IPS DF 6.9 (cell line): ENCODE data around the gene SRPK2.
"Not testable (repeated sequence)": the region's sequence is repeated elsewhere in the genome, so short reads cannot be mapped to it uniquely, and the experiment has no call there.

Experiments
- DNase-seq: peaks from one replicate; pipeline ENCODE4 v3.0.0-alpha.2; 2013; ENCODE audit warnings: low read depth, low spot score
- H3K27ac ChIP-seq: one replicate; pipeline ENCODE4 v1.5.1; 2013; ENCODE audit warnings: low read length, control low read depth
- H3K27me3 ChIP-seq: 2 replicates; pipeline ENCODE4 v1.6.1; 2013; ENCODE audit warnings: mild to moderate bottlenecking, low read length; ENCODE audit not compliant: control insufficient read depth, insufficient read depth
- H3K36me3 ChIP-seq: 2 replicates; pipeline ENCODE4 v1.6.1; 2013; ENCODE audit warnings: low read length; ENCODE audit not compliant: control insufficient read depth, insufficient read depth
- H3K4me1 ChIP-seq: 2 replicates; pipeline ENCODE4 v1.6.1; 2013; ENCODE audit warnings: low read length; ENCODE audit not compliant: control insufficient read depth, insufficient read depth
- H3K4me3 ChIP-seq: 2 replicates; pipeline ENCODE4 v1.5.1; 2013; ENCODE audit warnings: mild to moderate bottlenecking, low read length
- H3K9me3 ChIP-seq: 2 replicates; pipeline ENCODE4 v1.6.1; 2013; ENCODE audit warnings: low read length, inconsistent platforms; ENCODE audit not compliant: control insufficient read depth, insufficient read depth
- WGBS: extraction: QIAGEN DNeasy Blood & Tissue Kit; methylation state at CpG from one replicate; pipeline ENCODE4 v1.1.7; 2013; ENCODE audit warnings: mixed read lengths, missing lambda C conversion rate; ENCODE audit not compliant: insufficient read length, insufficient coverage; 5-methylcytosine and 5-hydroxymethylcytosine counted together

SRPK2 gene

DNA sequence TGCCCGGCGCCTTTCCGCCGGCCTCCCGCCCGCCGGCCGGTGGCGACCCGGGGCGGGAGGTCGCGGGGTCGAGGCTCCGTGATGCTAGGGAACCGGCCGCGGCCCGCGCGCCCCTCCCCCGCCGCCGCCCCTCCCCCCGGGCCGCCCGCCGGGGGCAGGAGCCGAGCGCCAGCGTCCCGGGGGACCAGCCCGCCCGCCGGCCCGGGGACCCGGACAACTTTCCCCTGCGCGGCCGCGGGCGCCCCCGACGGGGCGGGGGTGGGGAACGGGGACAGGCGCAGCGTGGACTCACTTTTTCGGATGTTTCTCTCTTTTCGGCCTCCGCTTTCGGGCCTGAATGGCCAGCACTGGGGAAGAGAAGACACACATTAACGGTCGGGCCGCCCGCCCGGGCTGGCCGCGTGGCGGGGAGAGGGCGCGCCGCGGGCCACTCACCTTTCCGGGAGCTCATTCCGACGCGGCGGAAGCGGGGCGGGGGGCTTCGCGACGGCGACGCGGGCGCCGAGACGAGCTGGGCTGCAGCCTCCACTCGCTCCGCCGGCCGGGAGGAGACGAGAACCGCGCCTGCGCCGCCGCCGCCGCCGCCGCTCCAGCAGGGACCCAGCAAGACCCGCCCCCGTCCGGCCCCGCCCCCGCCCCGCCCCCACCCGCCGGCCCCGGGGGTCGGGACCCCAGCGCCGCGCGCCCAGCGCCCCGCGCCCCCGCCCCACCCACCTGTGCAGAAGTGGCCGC is at the start of gene SRPK2:
TSS of gene SRPK2 (minus strand) at position 566 of the 732 bp plus-strand sequence.
- peaks cover 3% of the 10 kb centered on the region for H3K36me3 ChIP-seq
- H3K9me3 ChIP-seq = no peaks in the 10 kb centered on the region
- no peak within 1 kb of the TSS for H3K27ac ChIP-seq
- peak within 1 kb of the TSS; percentile 96 for H3K4me3 ChIP-seq
- H3K4me1 ChIP-seq = no peaks in the 10 kb centered on the region
- WGBS = no CpG with 5 or more reads among the region's 113 CpGs
- DNase-seq = no peak
- H3K27me3 ChIP-seq = no peaks in the 10 kb centered on the region

DNA sequence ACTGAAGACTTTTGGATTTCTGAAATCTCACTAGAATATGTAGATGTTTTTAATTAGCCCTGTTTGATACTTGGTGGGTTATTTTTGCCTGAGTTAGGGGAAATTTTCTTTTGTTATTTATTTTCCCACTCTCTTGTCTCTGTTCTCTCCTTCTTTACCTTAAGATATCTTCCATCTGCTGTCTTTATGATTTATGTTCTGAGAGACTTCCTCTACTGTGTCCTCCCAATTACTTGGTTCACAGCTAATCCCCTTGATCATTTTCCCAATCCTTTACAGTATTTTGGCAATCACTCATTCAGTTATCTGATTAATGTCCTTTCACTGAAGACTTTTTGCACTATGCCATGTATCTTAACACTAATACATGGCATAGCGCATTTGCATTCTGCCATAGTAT is 49.5 kb upstream of the SRPK2 start:
- WGBS = no CpG with 5 or more reads among the region's 1 CpG
- Histone ChIP-seq H3K27me3 (no peaks in the 10 kb centered on the region), H3K4me1 (no peaks in the 10 kb centered on the region), H3K4me3 (no peak overlapping the region), H3K9me3 (no peaks in the 10 kb centered on the region), H3K36me3 (no peaks in the 10 kb centered on the region), H3K27ac (no peak overlapping the region)
- DNase-seq = no peak

DNA sequence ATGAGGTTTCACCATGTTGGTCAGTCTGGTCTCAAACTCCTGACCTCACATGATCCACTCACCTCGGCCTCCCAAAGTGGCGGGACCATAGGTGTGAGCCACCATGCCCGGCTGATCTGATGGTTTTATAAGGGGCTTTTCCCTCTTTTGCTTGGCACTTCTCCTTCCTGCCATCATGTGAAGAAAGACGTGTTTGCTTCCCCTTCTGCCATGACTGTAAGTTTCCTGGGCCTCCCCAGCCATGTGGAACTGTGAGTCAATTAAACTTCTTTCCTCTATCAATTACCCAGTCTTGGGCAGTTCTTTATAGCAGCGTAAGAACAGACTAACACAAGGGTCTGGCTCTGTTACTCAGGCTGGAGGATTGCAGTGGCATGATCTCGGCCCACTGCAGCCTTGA is 48.6 kb upstream of the SRPK2 start:
- not testable (repeated sequence) for H3K9me3 ChIP-seq, H3K27me3 ChIP-seq, H3K36me3 ChIP-seq, H3K4me3 ChIP-seq, DNase-seq, H3K27ac ChIP-seq, H3K4me1 ChIP-seq
- no CpG with 5 or more reads among the region's 6 CpGs for WGBS

DNA sequence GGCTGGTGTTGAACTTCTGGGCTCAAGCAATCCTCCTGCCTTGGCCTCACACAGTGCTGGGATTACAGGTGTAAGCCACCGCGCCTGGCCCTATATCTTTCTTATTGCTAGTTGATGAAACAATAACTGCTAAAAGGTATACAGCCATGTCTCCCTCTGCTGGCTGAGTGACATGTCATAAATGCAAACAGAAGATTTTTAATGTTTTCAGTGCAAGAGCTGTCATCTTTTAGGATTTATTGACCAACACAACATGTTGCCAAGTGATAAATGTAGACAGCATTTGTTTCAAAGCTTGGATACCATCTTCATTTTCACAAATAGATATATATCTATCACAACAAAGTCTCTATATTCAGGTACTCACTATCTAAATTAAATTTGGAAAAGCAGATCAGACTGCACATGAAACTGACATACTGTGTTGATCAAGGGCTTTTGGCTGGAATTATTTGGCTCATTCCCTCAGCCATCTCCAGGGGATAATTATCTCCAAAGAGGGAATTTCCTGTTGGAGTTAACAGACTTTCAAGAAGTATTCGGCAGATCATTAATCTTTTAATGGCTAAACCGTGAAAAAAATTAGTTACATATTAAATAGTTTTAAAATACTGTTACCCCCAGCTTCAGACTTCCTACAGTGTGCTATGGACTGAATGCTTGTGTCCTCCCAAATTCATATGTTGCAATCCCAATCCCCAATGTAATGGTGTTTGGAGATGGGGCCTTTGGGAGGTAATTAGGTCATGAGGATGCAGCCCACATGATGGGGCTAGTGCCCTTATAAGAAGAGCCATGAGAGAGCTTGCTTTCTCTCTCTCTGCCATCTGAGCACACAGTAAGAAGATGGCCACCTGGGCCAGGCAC is 41.3 kb upstream of the SRPK2 start:
- no peaks in the 10 kb centered on the region for H3K9me3 ChIP-seq
- no CpG with 5 or more reads among the region's 4 CpGs for WGBS
- DNase-seq = no peak
- no peaks in the 10 kb centered on the region for H3K4me1 ChIP-seq
- H3K36me3 ChIP-seq = no peaks in the 10 kb centered on the region
- H3K4me3 ChIP-seq = no peak overlapping the region
- no peaks in the 10 kb centered on the region for H3K27me3 ChIP-seq
- H3K27ac ChIP-seq = no peak overlapping the region

DNA sequence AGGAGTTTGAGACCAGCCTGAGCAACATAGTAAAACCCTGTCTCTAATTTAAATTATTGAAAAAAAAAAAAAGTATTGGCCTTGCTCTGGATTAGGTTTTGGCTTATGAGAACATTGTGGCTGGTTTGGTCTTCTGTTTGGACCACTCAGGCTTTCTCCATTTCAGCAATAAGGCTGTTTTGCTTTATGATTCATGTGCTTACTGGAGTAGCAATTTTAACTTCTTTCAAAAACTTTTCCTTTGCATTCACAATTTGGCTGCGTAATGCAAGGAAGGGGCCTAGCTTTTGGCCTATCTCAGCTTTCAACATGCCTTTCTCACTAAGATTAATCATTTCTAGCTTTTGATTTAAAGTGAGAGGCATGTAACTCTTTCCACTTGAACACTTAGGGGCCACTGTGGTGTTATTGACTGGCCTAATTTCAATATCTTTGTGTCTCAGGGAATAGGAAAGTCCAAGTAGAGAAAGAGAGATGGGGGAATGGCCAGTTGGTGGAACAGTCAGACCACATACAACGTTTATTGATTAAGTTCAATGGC is 38.0 kb upstream of the SRPK2 start:
- H3K36me3 ChIP-seq = no peaks in the 10 kb centered on the region
- DNase-seq = no peak
- H3K27me3 ChIP-seq = no peaks in the 10 kb centered on the region
- no CpG with 5 or more reads among the region's 2 CpGs for WGBS
- no peaks in the 10 kb centered on the region for H3K9me3 ChIP-seq
- no peaks in the 10 kb centered on the region for H3K4me1 ChIP-seq
- H3K4me3 ChIP-seq = no peak overlapping the region
- no peak overlapping the region for H3K27ac ChIP-seq

DNA sequence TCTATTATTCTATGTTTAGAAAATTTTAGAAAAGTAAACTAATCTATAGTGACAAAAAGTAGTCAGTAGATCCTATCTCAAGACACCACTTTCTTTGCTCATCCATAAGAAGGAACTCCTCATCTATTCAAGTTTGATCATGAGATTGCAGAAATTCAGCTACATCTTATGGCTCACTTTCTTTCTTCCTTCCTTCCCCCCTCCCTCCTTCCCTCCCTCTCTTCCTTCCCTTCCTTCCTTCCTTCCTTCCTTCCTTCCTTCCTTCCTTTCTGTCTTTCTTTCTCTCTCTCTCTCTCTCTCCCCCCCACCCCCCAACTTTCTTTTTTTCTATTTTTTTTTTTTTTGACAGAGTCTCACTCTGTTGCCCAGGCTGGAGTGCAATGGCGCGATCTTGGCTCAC is 35.3 kb upstream of the SRPK2 start:
- no peaks in the 10 kb centered on the region for H3K4me1 ChIP-seq
- no peak overlapping the region for H3K4me3 ChIP-seq
- no peaks in the 10 kb centered on the region for H3K36me3 ChIP-seq
- no peak overlapping the region for H3K27ac ChIP-seq
- H3K27me3 ChIP-seq = no peaks in the 10 kb centered on the region
- WGBS = no CpG with 5 or more reads among the region's 2 CpGs
- DNase-seq = no peak
- H3K9me3 ChIP-seq = no peaks in the 10 kb centered on the region

DNA sequence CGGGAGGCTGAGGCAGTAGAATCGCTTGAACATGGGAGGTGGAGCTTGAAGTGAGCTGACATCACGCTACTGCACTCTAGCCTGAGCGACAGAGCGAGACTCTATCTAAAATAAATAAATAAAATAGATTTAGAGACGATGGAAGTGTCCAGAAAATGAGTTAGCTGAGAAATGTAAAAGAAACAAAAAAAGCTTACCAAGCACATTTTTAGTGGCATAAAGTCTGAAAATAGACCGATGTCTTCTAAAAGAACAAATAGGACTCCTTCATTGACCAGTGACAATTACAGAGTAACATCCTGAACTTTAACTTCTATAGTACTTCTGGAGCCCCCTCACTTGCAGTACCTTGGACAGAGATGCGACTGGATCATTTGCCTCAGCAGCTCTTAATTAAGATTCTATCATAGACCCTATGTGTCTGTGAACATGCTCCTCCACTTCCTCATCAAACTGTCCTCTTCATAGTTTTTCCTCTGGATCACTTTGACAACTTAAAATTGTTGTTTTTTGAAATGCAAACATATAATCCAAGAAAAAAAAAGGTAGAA is 25.2 kb upstream of the SRPK2 start:
- no peak for DNase-seq
- H3K36me3 ChIP-seq = no peaks in the 10 kb centered on the region
- no peaks in the 10 kb centered on the region for H3K4me1 ChIP-seq
- no CpG with 5 or more reads among the region's 8 CpGs for WGBS
- H3K27ac ChIP-seq = no peak overlapping the region
- no peaks in the 10 kb centered on the region for H3K27me3 ChIP-seq
- no peaks in the 10 kb centered on the region for H3K9me3 ChIP-seq
- H3K4me3 ChIP-seq = no peak overlapping the region

DNA sequence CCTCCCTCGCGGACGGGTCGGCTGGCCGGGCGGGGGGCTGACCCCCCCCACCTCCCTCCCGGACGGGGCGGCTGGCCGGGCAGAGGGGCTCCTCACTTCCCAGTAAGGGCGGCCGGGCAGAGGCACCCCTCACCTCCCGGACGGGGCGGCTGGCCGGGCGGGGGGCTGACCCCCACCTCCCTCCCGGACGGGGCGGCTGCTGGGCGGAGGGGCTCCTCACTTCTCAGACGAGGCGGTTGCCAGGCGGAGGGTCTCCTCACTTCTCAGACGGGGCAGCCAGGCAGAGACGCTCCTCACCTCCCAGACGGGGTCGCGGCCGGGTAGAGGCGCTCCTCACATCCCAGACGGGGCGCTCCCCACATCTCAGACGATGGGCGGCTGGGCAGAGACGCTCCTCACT is 22.1 kb upstream of the SRPK2 start:
- H3K4me1 ChIP-seq, H3K36me3 ChIP-seq, H3K9me3 ChIP-seq, DNase-seq, H3K4me3 ChIP-seq, H3K27ac ChIP-seq, H3K27me3 ChIP-seq: not testable (repeated sequence)
- no CpG with 5 or more reads among the region's 36 CpGs for WGBS

DNA sequence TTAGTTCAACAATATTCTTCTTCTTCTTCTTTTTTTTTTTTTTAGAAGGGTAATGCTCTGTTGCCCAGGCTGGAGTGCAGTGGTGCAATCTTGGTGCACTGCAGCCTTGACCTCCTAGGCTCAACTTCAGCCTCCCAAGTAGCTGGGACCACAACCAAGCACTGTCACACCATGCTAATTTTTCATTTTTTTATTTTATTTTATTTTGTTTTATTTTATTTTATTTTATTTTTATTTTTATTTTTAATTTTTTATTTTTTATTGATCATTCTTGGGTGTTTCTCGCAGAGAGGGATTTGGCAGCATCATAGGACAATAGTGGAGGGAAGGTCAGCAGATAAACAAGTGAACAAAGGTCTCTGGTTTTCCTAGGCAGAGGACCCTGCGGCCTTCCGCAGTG is 21.1 kb upstream of the SRPK2 start:
- not testable (repeated sequence) for DNase-seq, H3K27me3 ChIP-seq, H3K4me3 ChIP-seq, H3K9me3 ChIP-seq, H3K36me3 ChIP-seq, H3K4me1 ChIP-seq, H3K27ac ChIP-seq
- WGBS = no CpG with 5 or more reads among the region's 3 CpGs

DNA sequence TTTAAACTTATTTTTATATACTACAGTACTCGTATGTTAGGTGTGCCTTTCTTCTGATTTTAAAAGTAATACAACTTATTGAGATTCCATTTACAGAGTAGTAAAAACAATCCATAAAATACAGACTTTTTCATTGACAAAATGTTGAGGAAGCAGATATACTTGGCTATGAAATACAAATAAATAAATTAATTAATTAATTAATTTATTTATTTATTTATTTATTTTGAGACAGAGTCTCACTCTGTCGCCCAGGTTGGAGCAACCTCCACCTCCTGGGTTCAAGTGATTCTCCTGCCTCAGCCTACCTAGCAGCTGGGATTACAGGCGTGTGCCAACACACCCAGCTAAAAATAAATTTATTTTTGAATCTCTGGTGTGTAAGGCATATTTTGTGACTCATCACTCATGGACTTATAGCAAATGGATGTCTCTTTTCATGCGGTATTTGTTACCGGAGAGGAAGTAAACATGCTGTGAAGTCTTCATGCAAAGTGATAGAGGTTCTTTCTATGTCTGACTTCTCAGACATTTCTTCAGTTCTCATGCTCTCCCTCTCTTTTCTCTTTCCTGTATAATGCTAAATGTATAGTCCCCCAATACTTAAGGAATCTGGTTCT is 20.2 kb upstream of the SRPK2 start:
- H3K27me3 ChIP-seq = no peaks in the 10 kb centered on the region
- no peaks in the 10 kb centered on the region for H3K36me3 ChIP-seq
- no peak for DNase-seq
- no peak overlapping the region for H3K27ac ChIP-seq
- no peak overlapping the region for H3K4me3 ChIP-seq
- H3K4me1 ChIP-seq = no peaks in the 10 kb centered on the region
- WGBS = no CpG with 5 or more reads among the region's 5 CpGs
- H3K9me3 ChIP-seq = no peaks in the 10 kb centered on the region
